Measurements from ENCODE around the gene CCSAP.

The CCSAP gene

DNA sequence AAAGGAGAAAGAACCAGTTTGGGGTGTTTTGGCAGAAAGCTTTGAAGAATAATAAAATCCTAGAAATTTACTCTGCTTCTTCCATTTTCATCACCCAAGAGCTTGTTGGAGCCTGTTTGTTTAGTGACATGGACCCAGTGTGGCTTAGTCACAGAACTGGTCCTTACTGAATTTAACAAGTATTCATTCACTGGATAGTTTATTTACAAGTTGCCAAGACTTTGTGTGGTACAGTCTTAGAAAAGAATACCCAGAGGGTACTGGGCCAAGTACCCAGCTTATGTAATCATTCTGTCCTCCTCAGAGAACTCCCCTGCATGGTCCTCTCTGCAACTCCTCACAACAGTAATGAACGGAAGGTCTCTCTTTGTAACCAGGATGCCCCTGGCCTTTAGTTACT, 55.6 kb downstream of the CCSAP start:
- Histone ChIP-seq H3K9ac (ENCODE audit: low read length) (no peak overlapping the region), H3K27me3 (ENCODE audit: control insufficient read depth, insufficient read depth, low read length) (no peaks in the 10 kb centered on the region), H3K36me3 (ENCODE audit: control insufficient read depth, insufficient read depth, low read length) (peaks cover 16% of the 10 kb centered on the region), H3K9me3 (ENCODE audit: control insufficient read depth, insufficient read depth, low read depth, low read length) (no peaks in the 10 kb centered on the region), H3K27ac (ENCODE audit: low read depth, low read length) (peak overlapping the region; percentile 18; the same call in 1 of the 2 replicates), H3K4me3 (ENCODE audit: low read depth, low read length) (no peak overlapping the region), H3K4me1 (ENCODE audit: control insufficient read depth, insufficient read depth, low read length) (peaks cover 11% of the 10 kb centered on the region)

DNA sequence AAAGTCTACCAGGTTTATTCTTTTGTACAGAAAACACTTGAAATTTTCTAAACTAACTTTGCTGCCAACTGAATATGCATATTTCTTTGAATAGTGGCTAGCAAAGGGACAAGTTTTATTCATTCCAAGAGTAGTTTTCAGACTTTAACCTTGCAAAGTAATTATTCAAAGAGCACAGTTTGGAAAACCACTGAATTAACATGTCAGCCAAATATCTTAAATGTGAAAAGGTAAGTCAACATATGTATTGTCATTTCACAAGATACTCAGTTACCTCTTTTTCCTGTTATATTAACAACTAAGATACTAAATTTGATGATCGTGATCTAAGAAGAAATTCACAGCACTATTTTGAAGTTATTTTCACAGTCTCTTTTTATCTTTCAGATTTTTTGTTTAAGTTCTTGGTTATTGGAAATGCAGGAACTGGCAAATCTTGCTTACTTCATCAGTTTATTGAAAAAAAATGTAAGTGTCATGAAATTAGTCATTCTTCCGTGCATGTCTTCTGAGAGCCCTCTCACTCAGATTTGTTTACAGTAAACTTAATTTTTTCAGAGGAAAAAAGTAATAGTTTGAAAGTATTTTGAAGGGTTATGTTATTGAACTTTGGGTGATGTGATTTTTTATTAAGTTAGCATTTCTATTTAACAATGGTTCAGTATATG, 56.6 kb downstream of the CCSAP start:
- Histone ChIP-seq H3K36me3 (ENCODE audit: control insufficient read depth, insufficient read depth, low read length) (peaks cover 14% of the 10 kb centered on the region), H3K9me3 (ENCODE audit: control insufficient read depth, insufficient read depth, low read depth, low read length) (no peaks in the 10 kb centered on the region), H3K4me1 (ENCODE audit: control insufficient read depth, insufficient read depth, low read length) (peaks cover 11% of the 10 kb centered on the region), H3K27ac (ENCODE audit: low read depth, low read length) (no peak overlapping the region), H3K27me3 (ENCODE audit: control insufficient read depth, insufficient read depth, low read length) (no peaks in the 10 kb centered on the region), H3K4me3 (ENCODE audit: low read depth, low read length) (no peak overlapping the region), H3K9ac (ENCODE audit: low read length) (no peak overlapping the region)

DNA sequence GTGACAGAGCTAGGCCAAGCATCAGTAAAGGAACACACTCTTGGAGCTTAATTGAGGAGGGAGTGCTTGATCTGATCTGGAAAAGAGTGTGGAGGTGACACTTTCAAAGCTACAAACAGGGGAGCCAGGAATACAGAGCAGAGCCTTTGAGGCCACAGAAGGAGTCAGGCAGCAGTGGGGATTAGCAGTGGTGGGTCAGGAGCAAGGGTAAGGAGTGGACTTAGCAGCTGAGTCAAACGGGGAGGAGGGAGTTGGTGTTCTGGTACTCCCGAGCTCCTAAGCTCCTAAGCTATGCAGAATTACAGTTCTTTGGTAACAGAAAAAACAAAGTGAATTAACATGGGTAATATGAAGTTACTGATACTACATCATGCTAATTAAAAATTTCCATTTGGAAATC, 57.4 kb downstream of the CCSAP start:
- H3K4me3 ChIP-seq (ENCODE audit: low read depth, low read length), result no peak overlapping the region

DNA sequence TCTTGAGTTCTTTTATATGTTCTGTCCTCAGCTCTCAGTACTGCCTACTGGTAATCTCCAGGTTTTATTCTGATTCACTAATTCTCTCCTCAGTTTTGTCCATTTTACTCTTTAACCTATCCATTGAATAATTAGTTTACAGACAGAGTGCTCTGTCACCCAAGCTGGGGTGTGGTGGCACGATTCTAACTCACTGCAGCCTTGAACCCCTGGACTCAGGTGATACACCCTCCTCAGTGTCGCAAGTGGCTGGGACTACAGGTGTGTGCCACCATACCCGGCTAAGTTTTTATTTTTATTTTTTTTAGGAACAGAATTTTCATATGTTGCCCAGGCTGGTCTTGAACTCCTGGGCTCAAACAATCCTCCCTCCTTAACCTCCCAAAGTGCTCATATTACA, 58.0 kb downstream of the CCSAP start:
- no peaks in the 10 kb centered on the region for H3K27me3 ChIP-seq (ENCODE audit: control insufficient read depth, insufficient read depth, low read length)
- H3K9me3 ChIP-seq (ENCODE audit: control insufficient read depth, insufficient read depth, low read depth, low read length), result no peaks in the 10 kb centered on the region
- H3K4me1 ChIP-seq (ENCODE audit: control insufficient read depth, insufficient read depth, low read length), result peaks cover 11% of the 10 kb centered on the region
- no peak overlapping the region for H3K4me3 ChIP-seq (ENCODE audit: low read depth, low read length)
- peaks cover 6% of the 10 kb centered on the region for H3K36me3 ChIP-seq (ENCODE audit: control insufficient read depth, insufficient read depth, low read length)
- no peak overlapping the region for H3K27ac ChIP-seq (ENCODE audit: low read depth, low read length)
- H3K9ac ChIP-seq (ENCODE audit: low read length), result no peak overlapping the region

More for the DNA sequence above, 57.4 kb downstream of the CCSAP start:
- H3K9me3 ChIP-seq (ENCODE audit: control insufficient read depth, insufficient read depth, low read depth, low read length), result no peaks in the 10 kb centered on the region
- H3K36me3 ChIP-seq (ENCODE audit: control insufficient read depth, insufficient read depth, low read length), result peaks cover 8% of the 10 kb centered on the region
- H3K9ac ChIP-seq (ENCODE audit: low read length), result no peak overlapping the region
- no peaks in the 10 kb centered on the region for H3K27me3 ChIP-seq (ENCODE audit: control insufficient read depth, insufficient read depth, low read length)
- peaks cover 11% of the 10 kb centered on the region for H3K4me1 ChIP-seq (ENCODE audit: control insufficient read depth, insufficient read depth, low read length)
- H3K27ac ChIP-seq (ENCODE audit: low read depth, low read length), result no peak overlapping the region

DNA sequence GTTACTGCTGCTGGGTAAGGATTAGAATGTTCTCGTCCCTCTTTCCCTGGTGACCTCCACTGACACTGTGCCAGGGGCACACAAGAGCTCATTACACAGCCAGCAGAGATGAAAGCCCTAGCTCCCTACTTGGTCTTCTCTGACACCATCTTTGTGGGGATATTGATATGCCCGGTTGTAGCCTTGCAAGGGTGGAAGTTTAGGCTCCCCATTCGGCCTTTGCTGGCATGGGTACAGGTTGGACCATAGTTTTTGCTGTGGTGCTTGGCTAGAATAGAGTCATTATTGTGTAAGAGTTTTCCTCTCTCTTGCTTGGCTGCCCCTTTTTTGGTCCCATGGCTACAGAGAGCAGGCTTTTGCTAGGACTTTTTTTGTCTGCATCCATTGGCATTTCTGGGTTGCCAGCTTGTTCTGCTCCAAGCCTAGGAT, 59.6 kb downstream of the CCSAP start:
- H3K27ac ChIP-seq (ENCODE audit: low read depth, low read length), result no peak overlapping the region
- no peaks in the 10 kb centered on the region for H3K36me3 ChIP-seq (ENCODE audit: control insufficient read depth, insufficient read depth, low read length)
- no peak overlapping the region for H3K4me3 ChIP-seq (ENCODE audit: low read depth, low read length)
- H3K4me1 ChIP-seq (ENCODE audit: control insufficient read depth, insufficient read depth, low read length), result peaks cover 11% of the 10 kb centered on the region
- H3K9me3 ChIP-seq (ENCODE audit: control insufficient read depth, insufficient read depth, low read depth, low read length), result no peaks in the 10 kb centered on the region
- H3K9ac ChIP-seq (ENCODE audit: low read length), result no peak overlapping the region
- no peaks in the 10 kb centered on the region for H3K27me3 ChIP-seq (ENCODE audit: control insufficient read depth, insufficient read depth, low read length)

DNA sequence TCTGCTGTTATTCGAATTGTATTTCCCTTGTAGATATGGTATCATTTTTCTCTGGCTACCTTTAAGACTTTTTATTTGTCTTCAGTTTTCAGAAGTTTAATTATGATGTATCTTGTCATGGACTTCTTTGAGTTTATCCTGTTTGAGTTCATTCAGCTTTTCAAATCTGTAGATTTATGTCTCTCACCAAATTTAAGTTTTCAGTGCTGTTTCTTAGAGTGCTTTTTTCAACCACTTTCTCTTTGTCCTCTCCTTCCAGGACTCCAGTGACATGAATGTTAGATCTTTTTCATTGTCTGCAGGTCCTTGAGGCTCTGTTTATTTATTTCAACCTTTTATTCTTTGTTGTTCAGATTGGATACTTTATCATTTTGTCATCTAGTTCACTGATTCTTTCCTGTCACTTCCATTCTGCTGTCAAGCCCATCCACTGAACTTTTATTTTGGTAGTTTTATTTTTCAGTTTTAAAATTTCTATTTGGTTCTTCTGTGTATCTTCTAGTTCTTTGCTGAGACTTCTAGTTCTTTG, 60.5 kb downstream of the CCSAP start:
- H3K27ac ChIP-seq (ENCODE audit: low read depth, low read length), result no peak overlapping the region
- H3K4me1 ChIP-seq (ENCODE audit: control insufficient read depth, insufficient read depth, low read length), result peaks cover 11% of the 10 kb centered on the region
- no peaks in the 10 kb centered on the region for H3K9me3 ChIP-seq (ENCODE audit: control insufficient read depth, insufficient read depth, low read depth, low read length)
- H3K36me3 ChIP-seq (ENCODE audit: control insufficient read depth, insufficient read depth, low read length), result no peaks in the 10 kb centered on the region
- H3K9ac ChIP-seq (ENCODE audit: low read length), result no peak overlapping the region
- no peaks in the 10 kb centered on the region for H3K27me3 ChIP-seq (ENCODE audit: control insufficient read depth, insufficient read depth, low read length)
- no peak overlapping the region for H3K4me3 ChIP-seq (ENCODE audit: low read depth, low read length)

DNA sequence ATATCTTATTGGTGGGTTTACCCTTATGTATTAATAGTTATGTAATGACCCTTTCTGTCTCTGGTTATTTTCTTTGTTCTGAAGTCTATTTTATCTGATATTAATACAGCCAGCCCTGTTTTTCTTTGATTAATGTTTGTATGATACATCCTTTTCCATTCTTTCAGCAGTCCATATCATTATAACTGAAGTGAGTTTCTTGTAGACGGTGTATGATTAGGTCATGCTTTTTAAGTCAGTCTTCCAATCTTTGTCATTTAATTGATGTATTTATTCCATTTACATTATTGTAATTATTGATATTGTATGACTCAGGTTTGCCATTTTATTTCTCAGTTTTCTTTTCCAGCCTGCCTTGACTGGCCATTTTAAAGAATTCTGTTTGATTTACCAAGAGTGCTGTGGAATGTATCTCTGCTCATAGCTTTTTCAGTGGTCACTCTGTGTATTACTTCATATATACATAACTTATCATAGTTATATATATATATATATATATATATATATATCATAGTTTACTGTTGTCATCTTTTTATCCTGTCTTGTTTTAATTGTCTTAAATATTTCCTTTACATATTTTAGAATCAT, 61.4 kb downstream of the CCSAP start:
- Histone ChIP-seq H3K27me3 (ENCODE audit: control insufficient read depth, insufficient read depth, low read length) (no peaks in the 10 kb centered on the region), H3K4me1 (ENCODE audit: control insufficient read depth, insufficient read depth, low read length) (peaks cover 11% of the 10 kb centered on the region), H3K27ac (ENCODE audit: low read depth, low read length) (no peak overlapping the region), H3K9me3 (ENCODE audit: control insufficient read depth, insufficient read depth, low read depth, low read length) (no peaks in the 10 kb centered on the region), H3K36me3 (ENCODE audit: control insufficient read depth, insufficient read depth, low read length) (no peaks in the 10 kb centered on the region), H3K9ac (ENCODE audit: low read length) (no peak overlapping the region), H3K4me3 (ENCODE audit: low read depth, low read length) (no peak overlapping the region)

DNA sequence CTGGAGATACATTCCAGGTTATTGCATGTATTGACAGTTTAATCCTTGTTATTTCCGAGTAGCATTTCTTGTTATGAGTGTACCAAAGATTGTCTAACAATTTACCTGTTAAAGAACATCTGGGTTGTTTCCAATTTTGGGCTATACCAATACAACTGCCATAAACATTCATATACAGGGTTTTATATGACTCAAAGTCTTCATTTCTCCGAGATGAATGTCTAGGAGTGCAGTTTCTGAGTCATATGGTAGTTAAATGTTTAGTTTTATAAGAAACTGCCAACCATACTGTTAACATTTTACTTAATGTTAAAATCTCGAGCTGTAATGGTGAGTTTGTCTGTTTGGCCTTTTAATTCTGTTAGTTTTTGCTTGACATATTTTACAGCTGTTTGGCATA, 61.9 kb downstream of the CCSAP start:
- Histone ChIP-seq H3K4me1 (ENCODE audit: control insufficient read depth, insufficient read depth, low read length) (peaks cover 8% of the 10 kb centered on the region), H3K9me3 (ENCODE audit: control insufficient read depth, insufficient read depth, low read depth, low read length) (no peaks in the 10 kb centered on the region), H3K9ac (ENCODE audit: low read length) (no peak overlapping the region), H3K27me3 (ENCODE audit: control insufficient read depth, insufficient read depth, low read length) (no peaks in the 10 kb centered on the region), H3K27ac (ENCODE audit: low read depth, low read length) (no peak overlapping the region), H3K4me3 (ENCODE audit: low read depth, low read length) (no peak overlapping the region), H3K36me3 (ENCODE audit: control insufficient read depth, insufficient read depth, low read length) (no peaks in the 10 kb centered on the region)

DNA sequence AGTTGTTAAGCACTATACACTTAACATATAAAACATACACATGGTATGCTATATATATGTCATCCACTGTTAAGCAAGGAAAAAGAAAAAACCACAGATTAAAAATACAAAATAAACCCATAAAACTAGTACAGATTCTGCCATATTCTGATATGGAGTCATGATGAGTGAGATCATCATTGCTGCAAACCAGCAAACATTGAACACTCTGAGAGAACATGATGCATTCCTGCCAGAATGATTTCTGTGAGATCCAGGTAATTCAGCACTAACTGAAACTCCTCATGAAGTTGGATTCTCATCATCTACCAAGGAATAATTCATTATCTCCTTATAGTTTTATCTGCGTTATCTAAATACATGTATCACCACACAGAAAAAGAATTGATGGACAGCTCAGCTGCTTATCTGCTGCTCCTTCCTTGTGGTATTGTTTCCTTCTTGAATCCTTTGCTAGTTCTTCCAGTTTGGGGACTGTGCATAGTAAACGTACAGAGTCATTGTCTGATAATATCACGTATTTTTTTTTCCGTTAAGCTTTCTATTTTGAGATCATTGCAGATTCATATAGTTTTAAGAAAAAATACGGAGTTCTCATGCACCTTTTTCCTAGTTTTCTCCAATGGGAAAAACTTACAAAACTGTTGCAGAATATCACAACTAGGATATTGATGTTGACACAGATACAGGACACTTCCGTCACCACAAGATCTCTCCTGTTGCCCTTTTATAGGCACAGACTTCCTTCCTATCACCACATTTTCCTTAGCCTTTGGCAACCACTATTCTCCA, 62.6 kb downstream of the CCSAP start:
- H3K4me3 ChIP-seq (ENCODE audit: low read depth, low read length), result no peak overlapping the region
- H3K9ac ChIP-seq (ENCODE audit: low read length), result no peak overlapping the region
- H3K36me3 ChIP-seq (ENCODE audit: control insufficient read depth, insufficient read depth, low read length), result no peaks in the 10 kb centered on the region
- no peaks in the 10 kb centered on the region for H3K9me3 ChIP-seq (ENCODE audit: control insufficient read depth, insufficient read depth, low read depth, low read length)
- no peak overlapping the region for H3K27ac ChIP-seq (ENCODE audit: low read depth, low read length)
- H3K4me1 ChIP-seq (ENCODE audit: control insufficient read depth, insufficient read depth, low read length), result peaks cover 5% of the 10 kb centered on the region
- no peaks in the 10 kb centered on the region for H3K27me3 ChIP-seq (ENCODE audit: control insufficient read depth, insufficient read depth, low read length)

DNA sequence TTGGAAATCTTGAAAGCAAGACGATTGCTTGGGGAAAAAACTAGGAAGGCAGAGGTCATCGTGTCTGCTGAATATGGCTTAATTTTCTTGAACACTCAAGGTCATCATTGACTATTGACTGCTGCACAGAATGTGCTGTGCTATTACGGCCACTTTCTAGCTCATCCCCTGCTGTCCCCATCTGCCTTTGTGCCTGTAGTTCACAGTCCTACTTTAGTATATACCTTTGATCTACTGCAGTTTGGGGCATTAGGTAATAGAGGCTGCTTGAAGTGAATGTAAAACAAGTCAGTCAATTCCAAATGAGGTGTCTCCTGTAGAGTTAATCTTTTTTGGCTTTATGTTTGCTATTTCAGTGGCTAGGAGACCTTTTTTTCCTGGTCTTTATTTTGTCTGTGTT, 63.6 kb downstream of the CCSAP start:
- Histone ChIP-seq H3K9ac (ENCODE audit: low read length) (no peak overlapping the region), H3K4me1 (ENCODE audit: control insufficient read depth, insufficient read depth, low read length) (no peaks in the 10 kb centered on the region; the same call in 1 of the 2 replicates), H3K27me3 (ENCODE audit: control insufficient read depth, insufficient read depth, low read length) (no peaks in the 10 kb centered on the region), H3K4me3 (ENCODE audit: low read depth, low read length) (no peak overlapping the region), H3K27ac (ENCODE audit: low read depth, low read length) (no peak overlapping the region), H3K36me3 (ENCODE audit: control insufficient read depth, insufficient read depth, low read length) (no peaks in the 10 kb centered on the region), H3K9me3 (ENCODE audit: control insufficient read depth, insufficient read depth, low read depth, low read length) (no peaks in the 10 kb centered on the region)

All from HUES6 (cell line).